ENCODE data around the gene MEX3C. TPM values are rescaled to one million over a fixed set of nuclear protein-coding genes. Genes with fewer than 3 reads are reported as not detected.
A peak's percentile ranks its signal among the peaks of the same experiment; 100 is the strongest.

The MEX3C gene
- total and polyA plus RNA-seq, 2 of the 4 experiments (the other 2 are of a cell fraction) = 26.0 to 50.9 TPM

- Histone ChIP-seq H3K23ac (ENCODE audit: low read depth, low read length) (peak overlapping the region; percentile 93; the same call in 1 of the 2 replicates), H2BK5ac (ENCODE audit: low read depth, low read length, poor library complexity, severe bottlenecking) (peak overlapping the region; percentile 43), H3K36me3 (ENCODE audit: control insufficient read depth, insufficient read depth, low read length) (no peaks in the 10 kb centered on the region), H2AFZ (replicated peaks; ENCODE audit: low read length, poor library complexity) (no peak overlapping the region), H3K79me1 (ENCODE audit: low read depth in 1 of 2, low read length in 2 of 2) (peaks cover 0 to 30% of the 10 kb centered on the region in 2 experiments; a peak in 2 of 4 replicates), H3K4me1 (ENCODE audit: control insufficient read depth, insufficient read depth, low read length) (peaks cover 6% of the 10 kb centered on the region; the same call in 1 of the 2 replicates), H3K18ac (ENCODE audit: low read depth, low read length) (no peak overlapping the region), H3K27me3 (ENCODE audit: control insufficient read depth, insufficient read depth, low read length) (no peaks in the 10 kb centered on the region), H3K4ac (ENCODE audit: low read depth, low read length) (no peak overlapping the region), H3K14ac (replicated peaks; ENCODE audit: low read depth, low read length) (no peak overlapping the region), H3K27ac (ENCODE audit: insufficient read depth, low read length) (no peak overlapping the region), H3K4me2 (ENCODE audit: low read depth, low read length) (peak overlapping the region; percentile 99), H4K8ac (ENCODE audit: low read depth in 2 of 2, low read length in 2 of 2) (no peak overlapping the region), H2BK15ac (ENCODE audit: low read depth, low read length) (no peak overlapping the region), H2AK9ac (replicated peaks; ENCODE audit: low read depth, low read length, poor library complexity) (no peak overlapping the region), H4K91ac (ENCODE audit: insufficient read depth, low read depth, low read length) (no peak overlapping the region), H3K56ac (ENCODE audit: extremely low read depth, insufficient read depth, low read length) (no peak overlapping the region; the same call in 1 of the 2 replicates), H4K5ac (ENCODE audit: low read depth, low read length) (no peak overlapping the region), H2AK5ac (ENCODE audit: low read depth, low read length) (no peak overlapping the region), H3K9me3 (ENCODE audit: control insufficient read depth, insufficient read depth, low read length) (no peaks in the 10 kb centered on the region), H4K20me1 (ENCODE audit: insufficient read depth, low read length) (peaks cover 53% of the 10 kb centered on the region), H3K9ac (ENCODE audit: low read depth, low read length) (peak overlapping the region; percentile 96; the same call in 1 of the 2 replicates), H3K4me3 (ENCODE audit: insufficient read depth, low read depth, low read length) (peak overlapping the region; percentile 98), H3K9me1 (ENCODE audit: insufficient read depth, low read length) (peaks cover 5% of the 10 kb centered on the region), H2BK20ac (ENCODE audit: low read depth, low read length) (no peak overlapping the region), H2BK120ac (ENCODE audit: low read depth, low read length) (no peak overlapping the region)
- ATAC-seq (ENCODE audit: low read depth) (no peak), DNase-seq (no peak)
- CTCF ChIA-PET = no interaction called here
- no peak for TF ChIP-seq USF2 (IDR thresholded peaks at IDR 0.05; ENCODE audit: low read depth, low read length)
- no peak for TF ChIP-seq RFX5 (IDR thresholded peaks at IDR 0.05; ENCODE audit: low read depth, low read length)
- TF ChIP-seq MAZ (IDR thresholded peaks at IDR 0.05; ENCODE audit: borderline replicate concordance, low read depth, low read length) = no peak
- TF ChIP-seq FOS (IDR thresholded peaks at IDR 0.05; ENCODE audit: low read depth, low read length) = no peak
- no peak for TF ChIP-seq MXI1 (IDR thresholded peaks at IDR 0.05; ENCODE audit: borderline replicate concordance, low read depth, low read length)
- no peak for TF ChIP-seq CHD1 (IDR thresholded peaks at IDR 0.05; ENCODE audit: low read depth, low read length)
- TF ChIP-seq MAFK (IDR thresholded peaks at IDR 0.05; ENCODE audit: low read depth, low read length) = no peak
- TF ChIP-seq RAD21 (IDR thresholded peaks at IDR 0.05; ENCODE audit: low read length) = no peak
- TF ChIP-seq POLR2A (IDR thresholded peaks at IDR 0.05; ENCODE audit: low read depth, low read length) = no peak
- TF ChIP-seq SMC3 (IDR thresholded peaks at IDR 0.05; ENCODE audit: low read depth, low read length) = no peak
- no CpG with 5 or more reads among the region's 3 CpGs for WGBS, 2 experiments (ENCODE audit: extremely low coverage in 2 of 2, insufficient read length in 1 of 2)
- in situ Hi-C loops (cut with MboI; ENCODE audit: low sequenced_read_pairs) (no loop called here), dilution Hi-C loops (cut with HindIII; ENCODE audit: low sequenced_read_pairs, unreplicated experiment) (no loop called here), intact Hi-C loops (cut with micrococcal nuclease) (loop anchor here (5.0 to 10.0 kb wide), 3 partner anchors 163 to 373 kb away; partner anchors contain the start of genes ELAC1, MRO and SMAD4)
- POLR2A ChIA-PET (ENCODE audit: unreplicated experiment) = no interaction called here
- no TSS peak for BruUV-seq (replicated peaks)
These were observed 2.4 kb downstream of the MEX3C start for GRCh38 chr18:51195086-51195450.
